ENCODE results near the gene GTPBP1.

DNA sequence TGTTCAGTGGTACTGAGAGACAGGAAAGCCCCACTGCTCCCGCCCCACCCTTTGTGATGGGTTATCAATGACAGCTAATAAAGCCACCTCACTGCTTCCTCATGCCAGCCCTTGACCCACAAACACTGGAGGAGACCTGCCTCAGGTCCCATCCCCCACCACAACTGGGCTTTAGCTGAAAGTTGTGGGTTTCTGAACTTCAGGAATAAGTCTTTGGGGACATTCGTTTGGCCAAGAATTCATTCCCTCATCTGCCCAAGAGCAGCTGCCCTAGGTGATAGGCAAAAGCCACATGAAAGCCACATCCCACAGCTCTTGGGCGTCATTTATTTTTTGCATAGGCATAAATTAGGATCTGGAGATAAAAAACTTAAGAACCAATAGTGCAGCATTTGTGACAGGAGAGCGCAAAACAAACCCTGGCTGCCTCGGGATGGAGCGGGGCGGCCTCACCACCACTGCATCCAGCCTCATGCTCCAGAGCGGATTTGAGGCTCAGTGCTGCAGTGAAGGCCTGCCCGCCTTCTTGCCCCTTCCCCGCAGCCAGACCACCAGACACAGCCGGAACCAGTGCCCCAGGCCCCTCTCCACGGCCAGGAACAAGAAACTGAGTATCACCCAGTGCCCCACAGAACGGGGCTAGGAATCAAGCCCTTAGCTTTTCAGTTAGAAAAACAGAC lies 28.8 kb downstream of the GTPBP1 start:
- TF ChIP-seq, protein P1, sequence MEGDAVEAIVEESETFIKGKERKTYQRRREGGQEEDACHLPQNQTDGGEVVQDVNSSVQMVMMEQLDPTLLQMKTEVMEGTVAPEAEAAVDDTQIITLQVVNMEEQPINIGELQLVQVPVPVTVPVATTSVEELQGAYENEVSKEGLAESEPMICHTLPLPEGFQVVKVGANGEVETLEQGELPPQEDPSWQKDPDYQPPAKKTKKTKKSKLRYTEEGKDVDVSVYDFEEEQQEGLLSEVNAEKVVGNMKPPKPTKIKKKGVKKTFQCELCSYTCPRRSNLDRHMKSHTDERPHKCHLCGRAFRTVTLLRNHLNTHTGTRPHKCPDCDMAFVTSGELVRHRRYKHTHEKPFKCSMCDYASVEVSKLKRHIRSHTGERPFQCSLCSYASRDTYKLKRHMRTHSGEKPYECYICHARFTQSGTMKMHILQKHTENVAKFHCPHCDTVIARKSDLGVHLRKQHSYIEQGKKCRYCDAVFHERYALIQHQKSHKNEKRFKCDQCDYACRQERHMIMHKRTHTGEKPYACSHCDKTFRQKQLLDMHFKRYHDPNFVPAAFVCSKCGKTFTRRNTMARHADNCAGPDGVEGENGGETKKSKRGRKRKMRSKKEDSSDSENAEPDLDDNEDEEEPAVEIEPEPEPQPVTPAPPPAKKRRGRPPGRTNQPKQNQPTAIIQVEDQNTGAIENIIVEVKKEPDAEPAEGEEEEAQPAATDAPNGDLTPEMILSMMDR (IDR thresholded peaks at IDR 0.05; ENCODE audit: extremely low read depth in 1 of 2, insufficient read depth in 1 of 2, low read depth in 1 of 2, low read length in 2 of 2): no peak
- TF ChIP-seq, protein P2, sequence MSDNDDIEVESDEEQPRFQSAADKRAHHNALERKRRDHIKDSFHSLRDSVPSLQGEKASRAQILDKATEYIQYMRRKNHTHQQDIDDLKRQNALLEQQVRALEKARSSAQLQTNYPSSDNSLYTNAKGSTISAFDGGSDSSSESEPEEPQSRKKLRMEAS (IDR thresholded peaks at IDR 0.05; ENCODE audit: insufficient read depth, insufficient read length): no peak
- no peak for TF ChIP-seq POLR2AphosphoS5 (IDR thresholded peaks at IDR 0.05; ENCODE audit: insufficient read depth, low read depth, low read length)
- no peak for TF ChIP-seq FOS (IDR thresholded peaks at IDR 0.05; ENCODE audit: borderline replicate concordance, insufficient read depth, low read length)
- TF ChIP-seq JUN (IDR thresholded peaks at IDR 0.05; ENCODE audit: borderline replicate concordance, insufficient read depth, insufficient read length, low read depth): no peak
- TF ChIP-seq EZH2 (IDR thresholded peaks at IDR 0.05; ENCODE audit: borderline replicate concordance, low read depth, low read length, severe bottlenecking): no peak
